IPS DF 4.7 (cell line): ENCODE data around the gene KDM8.
"Not testable (repeated sequence)": the region's sequence is repeated elsewhere in the genome, so short reads cannot be mapped to it uniquely, and the experiment has no call there.

Source experiments
- DNase-seq: peaks from one replicate; pipeline ENCODE4 v3.0.0-alpha.2; 2013; ENCODE audit warnings: low spot score; ENCODE audit errors: extremely low read depth

Gene KDM8

GRCh38 chr16:27241658-27242057, 38.3 kb downstream of the KDM8 start:
- DNase-seq, result no peak

GRCh38 chr16:27242398-27242797, 39.1 kb downstream of the KDM8 start:
- no peak for DNase-seq

GRCh38 chr16:27242868-27243590, 39.7 kb downstream of the KDM8 start:
- DNase-seq, result no peak

- DNase-seq, result no peak
Observed at GRCh38 chr16:27243725-27244362, 40.5 kb downstream of the KDM8 start.

- DNase-seq, result no peak
Observed at GRCh38 chr16:27244363-27244755, 41.0 kb downstream of the KDM8 start.

- DNase-seq, result no peak
Observed at GRCh38 chr16:27245276-27246172, 42.2 kb downstream of the KDM8 start.

- DNase-seq, result no peak
Observed at GRCh38 chr16:27246439-27246838, 43.1 kb downstream of the KDM8 start.

- DNase-seq, result not testable (repeated sequence)
Observed at GRCh38 chr16:27247076-27247475, 43.8 kb downstream of the KDM8 start.

GRCh38 chr16:27248036-27248435, 44.7 kb downstream of the KDM8 start:
- DNase-seq, result no peak

GRCh38 chr16:27248886-27249285, 45.6 kb downstream of the KDM8 start:
- DNase-seq, result not testable (repeated sequence)

- DNase-seq, result no peak
Observed at GRCh38 chr16:27251541-27252205, 48.3 kb downstream of the KDM8 start.

GRCh38 chr16:27252206-27252585, 48.9 kb downstream of the KDM8 start:
- DNase-seq, result no peak

GRCh38 chr16:27253526-27253930, 50.2 kb downstream of the KDM8 start:
- DNase-seq, result no peak

GRCh38 chr16:27254262-27254811, 51.0 kb downstream of the KDM8 start:
- DNase-seq, result no peak

GRCh38 chr16:27256861-27257260, 53.5 kb downstream of the KDM8 start:
- no peak for DNase-seq

GRCh38 chr16:27257271-27257670, 53.9 kb downstream of the KDM8 start:
- no peak for DNase-seq

- DNase-seq, result no peak
Observed at GRCh38 chr16:27258241-27258734, 55.0 kb downstream of the KDM8 start.

- no peak for DNase-seq
Observed at GRCh38 chr16:27259710-27260109, 56.4 kb downstream of the KDM8 start.

- not testable (repeated sequence) for DNase-seq
Observed at GRCh38 chr16:27262904-27263423, 59.6 kb downstream of the KDM8 start.

- DNase-seq, result no peak
Observed at GRCh38 chr16:27264151-27264550, 60.8 kb downstream of the KDM8 start.

GRCh38 chr16:27265982-27266381, 62.7 kb downstream of the KDM8 start:
- DNase-seq, result no peak
